Islet of Langerhans (tissue), 1 donor: ENCODE data around the gene PRSS50.
"Not testable (repeated sequence)": the region's sequence is repeated elsewhere in the genome, so short reads cannot be mapped to it uniquely, and the experiment has no call there.

Experiments used
- FAIRE-seq: peaks from one replicate; lab custom pipeline; 2011; peaks lifted over from hg19 to GRCh38; lab: Jason Lieb, UNC

Gene PRSS50

DNA sequence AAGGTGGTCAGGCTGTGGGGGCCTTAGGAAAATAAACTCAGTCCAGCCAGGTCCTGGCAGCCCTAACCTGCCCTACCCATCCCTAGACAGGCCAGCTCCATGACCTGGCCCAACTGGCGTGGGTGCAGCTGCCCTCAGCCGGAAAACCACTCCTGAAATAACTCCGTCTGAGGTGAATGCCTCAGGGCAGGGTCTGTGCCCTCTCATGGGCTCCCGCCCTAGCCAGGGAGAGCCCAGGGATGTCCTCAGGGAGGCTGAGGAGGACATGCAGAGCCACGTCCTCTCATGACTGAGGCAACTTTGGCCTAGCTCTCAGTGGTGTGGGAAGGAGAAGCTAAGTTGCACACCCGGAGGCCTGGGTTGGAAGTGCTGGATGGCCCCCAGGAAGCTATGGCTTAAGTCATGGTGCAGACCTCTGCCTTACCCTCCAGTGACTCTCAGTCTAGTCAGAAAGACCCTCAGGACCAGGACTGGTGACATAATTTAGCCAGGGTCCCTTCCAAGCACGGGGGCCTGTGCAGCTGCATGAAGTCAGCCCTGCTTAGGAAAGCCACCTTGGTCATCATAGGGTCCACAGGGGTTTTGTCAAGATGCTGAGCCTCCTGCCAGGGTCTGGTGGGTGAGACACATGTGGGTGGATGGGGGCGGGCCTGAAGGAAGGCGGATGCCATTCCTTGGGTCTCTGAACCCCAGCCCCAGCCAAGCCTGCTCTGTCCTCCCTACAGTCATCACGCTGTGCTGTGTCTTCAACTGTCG, 9.1 kb downstream of the PRSS50 start:
- no peak for FAIRE-seq

DNA sequence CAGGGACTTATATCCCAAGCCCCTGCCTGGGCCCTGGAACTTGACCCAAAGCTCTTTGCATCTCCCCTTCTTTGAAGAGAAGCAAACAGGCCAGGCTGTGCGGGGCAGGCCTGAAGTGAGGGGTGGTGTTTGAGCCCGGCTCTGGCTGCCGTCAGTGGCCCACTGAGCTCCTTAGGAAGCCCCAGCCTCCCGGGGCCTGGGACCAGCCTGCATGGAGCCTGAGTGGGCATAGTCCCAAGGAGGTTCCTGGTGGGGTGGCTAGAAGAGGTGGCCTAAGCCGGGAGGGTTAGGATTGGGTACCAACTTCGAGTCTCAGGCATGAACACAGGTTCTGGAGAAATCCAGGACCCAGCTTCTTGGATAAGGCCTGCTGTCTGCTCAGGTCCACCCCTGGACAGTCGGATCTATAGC, 10.1 kb downstream of the PRSS50 start:
- no peak for FAIRE-seq

DNA sequence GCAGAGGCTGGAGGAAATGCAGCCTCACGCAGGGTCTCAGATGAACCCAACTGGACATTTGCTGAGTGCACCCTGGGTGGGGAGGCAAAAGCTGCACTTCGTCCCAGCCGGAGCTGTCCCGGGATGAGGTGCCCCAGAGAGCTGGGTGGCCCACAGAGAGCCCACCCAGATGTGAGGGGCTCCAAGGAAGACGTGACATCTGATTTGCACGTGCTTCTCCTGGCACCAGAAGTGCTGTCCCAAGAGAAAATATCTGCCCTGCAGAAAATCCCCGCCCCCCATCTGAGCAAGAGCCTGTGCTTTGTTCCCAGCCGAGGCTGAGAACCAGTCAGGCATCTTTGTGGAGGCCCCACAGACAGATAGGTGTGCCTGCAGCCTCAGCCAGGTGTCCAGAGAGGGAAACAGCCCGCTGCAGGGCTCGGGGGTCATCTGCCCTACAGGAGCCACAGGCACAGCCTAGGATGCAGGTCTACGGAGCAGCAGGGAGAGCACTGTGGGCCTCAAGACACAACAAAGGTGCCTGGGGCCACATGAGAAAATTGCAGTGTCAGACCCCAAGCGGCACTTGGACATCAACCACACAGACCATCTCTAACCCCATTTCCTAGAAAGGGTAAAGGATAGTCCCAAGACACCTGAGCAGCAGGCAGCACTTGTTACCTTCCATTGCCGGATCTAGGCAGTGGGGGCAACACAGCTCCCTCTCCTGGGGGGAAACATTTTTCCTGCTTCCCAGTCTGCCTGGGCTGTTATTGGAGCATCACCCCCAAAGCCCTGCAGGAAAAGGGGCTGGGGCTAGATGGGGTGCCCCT, 10.7 kb downstream of the PRSS50 start:
- FAIRE-seq, result no peak

DNA sequence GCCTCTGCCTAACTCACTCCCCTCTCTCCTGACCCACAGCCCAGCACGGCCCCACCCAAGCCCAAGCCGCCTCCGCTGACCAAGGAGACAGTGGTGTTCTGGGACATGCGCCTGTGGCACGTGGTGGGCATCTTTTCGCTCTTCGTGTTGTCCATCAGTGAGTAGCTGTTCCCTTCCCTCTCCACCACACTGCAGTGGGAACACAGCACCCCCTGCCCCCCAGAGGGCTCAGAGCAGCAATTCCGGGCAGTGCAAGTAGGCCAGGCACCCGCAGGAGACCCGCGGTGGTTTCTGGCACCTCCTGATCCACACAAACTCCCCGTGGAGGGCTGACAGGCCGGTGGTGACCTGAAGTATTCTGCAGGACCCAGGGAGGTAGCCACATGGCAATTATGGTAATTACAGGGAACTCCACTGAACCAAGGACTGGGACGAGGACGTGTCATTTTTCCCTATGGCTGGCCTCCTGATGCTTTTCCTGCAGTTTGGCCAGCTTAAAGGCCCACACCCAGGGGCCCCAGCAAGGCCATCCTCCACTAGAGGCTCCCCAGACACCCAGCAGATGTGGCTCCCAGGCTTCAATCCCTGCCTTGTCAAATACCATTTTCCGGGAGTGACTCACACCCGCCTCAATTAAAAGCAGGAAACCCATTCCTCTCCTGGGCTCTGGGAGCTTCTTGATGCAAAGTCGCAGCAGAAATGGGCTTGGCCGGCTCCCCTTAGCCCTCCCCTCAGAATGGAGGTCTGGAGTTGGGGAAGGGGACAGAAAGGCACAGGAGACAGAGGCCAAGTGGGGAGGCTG, 11.7 kb downstream of the PRSS50 start:
- no peak for FAIRE-seq

DNA sequence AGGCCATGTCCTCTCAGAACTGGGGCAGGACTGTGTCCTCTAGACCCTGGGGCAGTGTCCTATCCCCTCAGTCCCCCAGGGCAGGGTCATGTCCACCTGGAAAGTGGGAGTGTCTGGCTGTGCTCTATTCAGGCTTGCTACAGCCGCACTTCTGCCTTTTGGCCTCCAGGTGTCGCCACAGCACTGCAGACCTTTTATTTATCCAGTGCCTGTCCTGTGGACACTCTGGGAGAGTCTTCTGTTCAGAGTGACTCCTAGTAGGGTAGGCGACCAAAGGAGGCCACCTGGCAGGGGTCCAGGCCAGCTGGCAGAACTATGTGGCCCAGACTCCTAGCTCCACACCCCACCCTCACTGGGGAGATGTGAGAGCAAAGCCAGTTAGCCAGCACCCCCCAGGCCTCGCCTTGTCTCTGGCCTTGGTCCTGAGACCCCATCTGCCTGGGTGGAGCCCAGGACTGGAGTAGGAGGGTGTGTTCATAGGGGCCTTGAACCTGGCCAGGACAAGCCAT, 12.6 kb downstream of the PRSS50 start:
- FAIRE-seq, result no peak

DNA sequence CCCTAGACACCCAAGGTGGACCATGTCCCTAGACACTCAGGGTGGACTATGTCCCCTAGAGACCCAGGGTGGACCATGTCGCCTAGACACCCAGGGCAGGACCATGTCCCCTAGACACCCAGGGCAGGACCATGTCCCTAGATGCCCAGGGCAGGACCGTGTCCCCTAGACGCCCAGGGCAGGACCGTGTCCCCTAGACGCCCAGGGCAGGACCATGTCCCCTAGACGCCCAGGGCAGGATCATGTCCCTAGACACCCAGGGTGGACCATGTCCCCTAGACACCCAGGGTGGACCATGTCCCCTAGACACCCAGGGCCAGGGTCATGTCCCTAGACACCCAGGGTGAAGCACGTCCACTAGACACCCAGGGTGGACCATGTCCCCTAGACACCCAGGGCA, 13.3 kb downstream of the PRSS50 start:
- not testable (repeated sequence) for FAIRE-seq

DNA sequence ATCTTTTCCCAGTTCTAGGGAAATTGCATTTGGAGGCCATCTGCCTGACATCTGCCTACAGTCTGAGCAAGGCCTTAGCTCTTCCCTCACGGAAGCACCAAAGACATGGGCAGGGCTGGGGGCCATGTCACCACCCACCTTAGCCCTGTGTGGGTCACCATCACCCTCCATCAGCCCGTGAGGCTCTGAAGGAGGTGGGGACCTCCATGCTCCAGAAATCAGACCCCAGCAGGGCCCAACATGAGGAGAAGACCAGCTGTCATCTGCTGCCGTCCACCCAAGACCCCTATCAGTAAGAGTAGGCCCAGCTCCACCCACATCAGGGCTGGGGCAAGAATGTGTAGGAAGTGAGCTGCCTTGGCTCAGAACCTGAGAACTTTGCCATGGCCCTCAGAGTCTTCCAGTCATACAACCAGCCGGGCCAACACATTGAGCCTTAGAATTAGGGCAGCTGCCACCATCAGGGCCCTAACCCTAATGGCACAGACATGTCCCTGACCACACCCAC, 14.6 kb downstream of the PRSS50 start:
- FAIRE-seq, result no peak

DNA sequence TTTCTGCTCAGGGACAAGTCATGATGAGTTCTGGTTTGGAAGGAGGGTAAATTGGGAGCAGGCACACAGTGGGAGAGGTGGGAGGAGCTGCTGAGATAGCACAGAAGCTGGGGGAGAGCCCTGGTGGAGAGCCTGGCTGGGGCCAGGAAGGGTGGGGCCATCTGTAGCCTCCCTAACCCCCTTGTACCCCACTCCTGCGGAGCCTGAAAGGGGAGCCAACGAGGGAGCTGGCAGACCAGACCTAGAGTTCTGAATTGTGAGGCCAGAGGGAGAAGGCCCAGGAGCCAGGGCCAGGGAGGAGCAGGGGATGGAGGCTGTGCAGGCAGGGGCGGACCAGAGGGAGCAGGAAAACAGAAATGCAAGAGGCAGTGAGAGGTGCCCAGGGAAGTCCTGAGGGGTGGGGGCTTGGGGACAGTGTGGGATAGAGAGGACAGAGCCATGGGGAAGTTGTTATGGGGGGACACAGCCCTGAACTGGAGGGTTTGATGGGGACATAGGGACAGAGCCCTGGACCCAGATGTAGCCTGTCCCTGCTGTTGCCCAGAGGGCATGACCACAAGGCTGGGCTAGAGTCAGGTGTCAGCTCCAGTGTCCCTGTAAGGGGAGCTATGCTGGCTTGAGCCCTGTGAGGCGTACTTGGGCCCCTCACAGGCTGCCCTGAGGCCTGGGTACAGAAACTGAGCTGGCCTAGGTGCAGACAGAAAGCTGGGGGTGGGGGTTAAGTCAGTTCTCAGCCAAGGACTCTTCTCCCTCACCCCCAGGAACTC, 15.2 kb downstream of the PRSS50 start:
- FAIRE-seq, result no peak

DNA sequence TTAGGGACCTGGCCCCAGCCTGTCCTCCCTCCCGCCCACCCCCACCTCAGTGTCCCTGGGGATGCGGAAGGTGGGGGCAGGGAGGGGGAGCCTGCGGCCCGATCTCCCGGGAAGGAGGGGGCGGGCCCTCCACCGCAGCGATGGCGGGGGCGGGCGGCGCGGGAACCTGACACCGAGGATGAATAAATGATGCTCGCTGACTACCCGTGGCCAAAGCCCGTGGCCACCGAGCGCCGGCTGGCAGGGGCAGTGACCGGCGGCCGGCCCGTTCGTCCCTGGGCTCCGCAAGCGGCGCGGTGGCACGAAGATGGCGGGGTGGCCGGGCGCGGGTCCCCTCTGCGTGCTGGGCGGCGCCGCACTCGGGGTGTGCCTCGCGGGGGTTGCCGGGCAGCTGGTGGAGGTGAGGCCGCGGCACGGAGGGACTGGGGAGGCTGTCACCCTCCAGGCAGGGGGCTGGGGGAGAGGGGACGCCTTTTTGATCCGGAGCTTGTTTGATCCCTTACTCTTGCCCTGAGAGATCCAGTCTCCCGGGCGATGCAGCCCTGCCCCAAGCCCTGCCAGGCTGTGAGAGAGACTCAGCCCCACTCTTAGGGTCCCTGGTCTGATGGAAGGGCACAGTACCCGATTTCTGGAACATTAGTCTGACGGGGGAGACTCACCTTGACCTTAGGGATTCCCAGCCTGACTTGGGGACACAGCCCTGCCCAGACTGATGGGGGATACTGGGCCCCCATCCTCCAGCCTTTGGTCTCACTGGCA, 16.3 kb downstream of the PRSS50 start, which contains the start of gene TMIE:
TMIE (plus strand) TSS at position 212 of the 759 bp plus-strand sequence; CDS start at position 308, 96 bp downstream.
- no peak for FAIRE-seq

DNA sequence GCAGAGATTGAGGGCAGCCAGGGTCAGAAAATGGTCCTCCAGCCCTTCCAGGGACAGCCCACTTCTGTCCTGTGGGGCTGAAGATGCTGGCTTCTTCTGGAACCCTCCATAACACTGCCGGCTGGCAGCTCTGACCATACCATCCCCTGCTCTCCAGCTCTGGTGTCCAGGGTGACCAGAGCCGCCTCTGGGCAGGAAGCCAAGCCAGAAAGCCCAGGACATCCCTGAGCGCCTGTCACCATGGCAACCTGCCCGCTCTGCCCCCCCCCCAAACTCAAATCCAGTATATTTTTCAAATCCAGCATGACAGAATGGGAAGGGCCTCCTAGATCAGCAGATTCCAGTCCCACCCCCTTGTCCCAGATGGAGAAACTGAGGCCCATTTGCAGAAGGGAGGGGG, 16.9 kb downstream of the PRSS50 start:
- no peak for FAIRE-seq

DNA sequence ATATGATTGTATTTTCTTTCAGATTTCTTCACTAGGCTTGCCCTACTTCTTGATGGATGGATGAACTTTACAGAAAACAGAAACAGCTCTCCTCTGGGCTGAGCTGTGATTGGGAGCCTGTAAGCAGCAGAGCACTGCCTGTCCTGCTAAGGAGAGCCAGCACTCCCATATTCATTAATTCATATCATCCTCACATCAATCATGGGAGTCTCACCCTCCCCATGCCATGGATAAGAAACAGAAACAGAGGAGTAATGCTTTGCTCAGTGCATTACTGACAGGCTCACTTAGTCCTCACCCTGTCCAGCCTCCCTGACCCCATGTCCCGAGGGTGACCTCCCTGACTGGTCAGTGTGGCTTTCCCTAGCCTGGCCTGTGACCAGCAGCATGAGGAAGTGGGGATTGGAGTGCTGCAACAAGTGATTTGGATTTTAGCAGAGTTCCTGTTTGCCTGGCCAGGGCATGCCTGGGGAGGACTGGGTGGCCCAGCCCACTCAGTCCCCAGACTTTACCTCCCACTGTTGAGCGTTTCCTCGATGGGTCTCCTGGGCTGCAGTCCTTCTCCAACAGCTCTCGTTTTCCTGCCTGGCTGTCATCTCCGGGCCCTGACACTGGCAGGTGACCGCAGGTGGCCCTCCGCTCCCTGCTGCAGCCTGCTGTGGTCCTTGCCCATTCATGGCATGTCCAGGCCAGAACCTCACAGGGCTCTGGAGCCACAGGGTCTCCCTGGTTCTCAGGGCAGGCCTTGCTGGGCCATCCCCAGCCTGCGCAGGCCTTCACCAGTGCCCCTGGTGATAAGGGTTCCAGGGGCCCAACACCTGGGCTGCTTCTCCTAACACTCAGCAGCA, 17.8 kb downstream of the PRSS50 start:
- no peak for FAIRE-seq

DNA sequence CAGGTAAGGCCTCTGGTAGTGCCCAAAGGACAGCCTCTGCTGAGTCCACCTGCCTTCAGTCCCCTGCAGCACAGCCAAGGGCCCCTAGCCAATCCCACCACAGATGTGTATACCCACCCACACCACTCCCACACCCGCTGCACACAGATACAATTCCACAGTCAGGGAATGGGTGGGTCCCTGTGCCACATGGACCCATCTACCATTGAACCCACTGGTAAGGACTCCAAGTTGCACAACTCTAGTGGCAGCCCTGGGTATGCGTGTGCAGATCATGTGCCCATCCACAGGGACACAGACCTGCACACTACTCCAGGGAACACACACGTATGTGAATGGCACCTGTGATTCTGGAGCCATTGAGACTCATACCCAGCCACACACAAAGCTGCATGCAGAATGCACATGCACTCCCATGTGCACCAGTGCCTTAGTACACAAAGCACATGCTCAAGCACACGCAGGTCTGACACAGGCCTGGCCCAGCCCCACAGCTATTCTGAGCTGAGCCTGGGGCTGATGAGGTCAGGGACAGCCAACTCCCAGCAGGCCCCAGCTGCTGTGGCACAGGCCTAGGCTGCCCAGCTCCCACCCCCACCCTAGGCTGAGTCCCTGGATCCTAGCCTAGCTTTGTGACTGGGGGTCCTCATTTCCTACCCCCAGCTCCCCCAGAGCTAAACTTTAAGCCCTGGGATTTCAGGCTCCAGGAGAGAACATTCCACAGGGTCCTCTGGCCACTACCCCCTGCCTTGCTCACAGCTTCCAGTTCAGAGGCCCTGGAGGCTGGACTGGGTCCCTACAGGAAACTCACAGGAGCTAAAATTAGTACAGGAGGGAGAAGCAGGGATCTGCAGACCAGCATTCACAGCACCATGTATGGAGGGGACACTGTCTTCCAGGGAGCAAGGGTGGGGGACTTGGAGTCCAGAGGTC, 21.4 kb downstream of the PRSS50 start:
- no peak for FAIRE-seq

DNA sequence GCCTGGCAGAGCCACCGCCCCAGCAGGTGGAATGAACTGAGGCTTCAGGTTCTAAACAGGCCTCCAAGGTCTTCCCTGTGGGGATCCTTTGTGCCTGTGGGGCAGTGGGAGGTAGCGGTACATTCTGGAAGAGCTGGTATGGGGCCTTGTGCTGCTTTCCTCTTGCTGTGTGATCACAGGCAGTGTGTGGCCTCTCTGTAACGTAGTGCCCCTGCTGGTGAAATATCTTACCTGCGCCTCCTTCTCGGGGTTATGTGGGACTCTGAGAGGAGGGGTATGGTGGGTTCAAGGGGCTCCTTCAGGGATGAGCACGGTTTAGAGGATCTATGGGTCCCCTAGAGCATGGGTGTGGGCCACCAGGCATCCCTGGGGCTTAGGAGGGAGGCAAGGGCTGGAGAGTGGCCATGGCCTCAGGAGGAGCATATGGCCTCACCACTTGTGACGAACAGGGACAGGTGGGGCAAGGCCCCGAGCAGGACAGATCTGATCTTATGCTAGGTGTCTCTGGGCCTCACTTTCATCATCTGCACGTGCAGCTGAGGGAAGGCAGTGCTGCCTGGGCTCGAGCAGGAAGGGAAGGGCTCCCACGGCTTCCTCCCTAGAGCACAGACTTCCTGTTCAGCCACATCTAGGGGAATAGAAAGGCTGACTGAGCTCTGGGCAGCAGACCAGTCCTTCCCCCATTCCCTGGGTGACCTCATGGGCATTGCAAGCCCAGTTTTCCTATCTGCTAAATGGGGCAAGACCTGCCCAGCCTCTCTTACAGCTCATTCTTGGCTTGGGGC, 22.3 kb downstream of the PRSS50 start:
- no peak for FAIRE-seq

DNA sequence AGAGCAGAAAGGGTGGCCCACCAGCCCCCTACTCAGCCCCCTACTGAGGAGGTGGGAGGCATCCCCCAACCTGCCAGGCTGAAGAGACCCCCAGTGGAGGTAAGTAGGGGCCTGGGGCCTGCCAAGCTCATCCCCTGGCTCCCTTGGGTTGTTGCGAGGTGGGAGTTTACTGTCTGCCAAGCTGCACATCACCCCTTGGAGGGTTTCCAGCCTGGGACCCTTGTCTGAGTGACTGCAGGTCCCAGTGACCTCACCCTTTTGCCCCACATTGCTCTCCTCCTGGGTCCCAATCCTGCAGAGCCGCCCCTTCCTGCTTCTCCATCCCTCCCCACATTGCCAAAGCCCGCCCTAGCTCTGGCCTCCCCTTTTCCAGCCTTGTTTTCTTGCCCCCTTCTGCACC, 23.1 kb downstream of the PRSS50 start:
- no peak for FAIRE-seq

DNA sequence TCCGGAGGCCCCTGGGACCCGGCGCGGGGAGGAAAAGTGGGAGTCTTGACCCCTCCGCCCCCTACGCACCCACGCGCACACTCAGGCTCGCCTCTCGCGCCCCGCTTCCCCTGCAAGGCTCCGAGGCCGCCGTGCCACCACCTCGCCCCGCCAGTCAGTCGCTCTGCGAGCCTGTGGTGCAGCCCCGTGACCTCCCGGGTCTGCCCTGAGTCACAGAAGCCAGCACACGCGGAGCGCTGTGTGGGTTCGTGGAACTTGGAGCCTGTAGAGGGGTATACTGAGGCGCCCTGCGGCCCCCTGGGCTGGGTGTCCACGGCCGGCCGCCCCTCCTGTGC, 23.8 kb downstream of the PRSS50 start:
- no peak for FAIRE-seq

DNA sequence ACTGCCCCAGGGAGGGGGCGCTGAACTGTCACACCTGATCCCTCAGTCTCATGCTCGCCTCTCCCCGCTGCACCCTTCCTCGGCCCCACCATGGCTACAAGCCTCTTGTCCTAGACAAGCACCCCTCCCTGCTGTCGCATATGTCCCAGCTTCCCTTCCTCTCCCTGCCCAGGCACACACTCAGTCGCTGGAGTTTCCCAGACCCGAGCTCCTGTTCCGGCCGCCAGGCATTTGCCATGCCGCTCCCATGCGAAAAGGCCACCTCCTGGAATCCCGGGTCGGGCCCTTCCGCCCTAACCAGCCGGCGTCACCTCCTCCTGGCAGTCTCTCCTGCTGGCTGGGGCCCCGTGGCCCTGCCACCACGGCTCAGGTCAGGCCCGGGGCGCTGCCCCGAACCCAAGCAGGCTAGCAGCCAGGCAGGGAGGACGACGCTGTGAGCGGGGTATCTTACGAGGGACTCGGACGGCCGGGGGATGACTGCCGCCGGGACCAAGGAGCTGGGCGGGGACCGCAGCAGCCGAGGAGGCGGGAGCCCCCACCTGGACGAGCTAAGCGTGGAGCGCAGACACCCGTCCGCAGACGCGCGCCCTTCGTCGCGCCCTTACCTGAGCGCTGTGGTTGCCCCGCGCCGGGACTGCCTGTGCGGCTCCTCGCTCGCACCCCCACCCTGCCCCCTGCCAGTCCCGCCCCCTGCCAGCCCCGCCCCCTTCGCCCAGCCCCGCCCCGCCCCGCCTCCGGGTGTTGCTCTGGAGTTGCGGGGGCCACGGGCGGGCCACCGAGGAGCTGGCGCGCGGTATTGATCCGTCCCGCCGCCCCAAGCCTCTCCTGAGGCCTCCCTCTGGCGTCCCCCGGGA, 24.4 kb downstream of the PRSS50 start, which contains the start of gene ALS2CL:
ALS2CL (minus strand) TSS at position 642 of the 854 bp plus-strand sequence. CDS start 4,239 bp downstream, outside the sequence.
- no peak for FAIRE-seq

DNA sequence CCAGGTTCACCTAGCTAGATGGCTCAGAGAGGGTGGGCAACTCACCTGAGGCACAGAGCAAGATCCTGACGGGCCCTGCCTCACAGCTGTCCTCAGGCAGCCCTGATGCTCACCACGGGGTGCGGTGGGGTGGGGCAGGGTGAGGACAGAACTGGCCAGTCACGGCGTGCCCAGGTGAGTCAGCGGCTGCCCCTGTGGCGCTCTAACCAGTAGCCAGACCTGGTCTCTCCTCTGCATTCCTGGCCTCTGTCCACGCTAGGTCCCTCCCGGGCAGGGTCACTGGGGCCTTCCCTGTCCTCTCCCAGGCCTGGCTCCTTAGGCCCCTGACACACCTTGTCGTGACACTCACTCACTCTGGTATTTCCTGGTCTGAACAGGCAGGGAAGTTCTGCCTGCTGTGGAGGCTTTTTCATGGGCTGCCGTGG, 25.1 kb downstream of the PRSS50 start:
- FAIRE-seq, result no peak
